Trophoblast cell (in vitro differentiated cells and primary cell): ENCODE data around the gene RXFP3.
"Not testable (repeated sequence)": the region's sequence is repeated elsewhere in the genome, so short reads cannot be mapped to it uniquely, and the experiment has no call there.

ENCODE experiments used
- DNase-seq, 2 donors: peaks; one replicate each; pipeline ENCODE4 v3.0.0-alpha.2; 2016
- H2AFZ ChIP-seq: 2 replicates; pipeline ENCODE4 v1.6.1; 2013; ENCODE audit warnings: low read length, moderate library complexity, mild to moderate bottlenecking; ENCODE audit not compliant: insufficient read depth, poor library complexity
- H2AK5ac ChIP-seq: 2 replicates; pipeline ENCODE4 v1.6.1; 2013; ENCODE audit warnings: mild to moderate bottlenecking, low read length
- H2BK120ac ChIP-seq: 2 replicates; pipeline ENCODE4 v1.6.1; 2013; ENCODE audit warnings: low read length, mild to moderate bottlenecking, moderate library complexity; ENCODE audit not compliant: insufficient read depth, poor library complexity
- H2BK12ac ChIP-seq: 2 replicates; pipeline ENCODE4 v1.6.1; 2013; ENCODE audit warnings: mild to moderate bottlenecking, low read length, moderate library complexity
- H2BK5ac ChIP-seq: 2 replicates; pipeline ENCODE4 v1.6.1; 2013; ENCODE audit warnings: low read length, low read depth, moderate library complexity, mild to moderate bottlenecking; ENCODE audit not compliant: poor library complexity
- H3K14ac ChIP-seq: 2 replicates; pipeline ENCODE4 v1.6.1; 2013; ENCODE audit warnings: mild to moderate bottlenecking, low read length
- H3K18ac ChIP-seq: 2 replicates; pipeline ENCODE4 v1.6.1; 2013; ENCODE audit warnings: mild to moderate bottlenecking, low read length
- H3K23ac ChIP-seq: 2 replicates; pipeline ENCODE4 v1.6.1; 2013; ENCODE audit warnings: low read length
- H3K27ac ChIP-seq: 2 replicates; pipeline ENCODE4 v1.5.1; 2013; ENCODE audit warnings: low read depth, mild to moderate bottlenecking, inconsistent platforms, low read length, moderate library complexity
- H3K27me3 ChIP-seq: 2 replicates; pipeline ENCODE4 v1.6.1; 2013; ENCODE audit warnings: inconsistent platforms, mild to moderate bottlenecking, low read length, moderate library complexity; ENCODE audit not compliant: insufficient read depth
- H3K36me3 ChIP-seq, 2 experiments: 1 replicate in 1 of 2; 2 replicates in 1 of 2; pipeline ENCODE4 v1.6.1; 2013; ENCODE audit warnings: low read length in 2 of 2, mild to moderate bottlenecking in 2 of 2, moderate library complexity in 1 of 2; ENCODE audit not compliant: insufficient read depth in 2 of 2, control insufficient read depth in 1 of 2
- H3K4ac ChIP-seq: 2 replicates; pipeline ENCODE4 v1.6.1; 2013; ENCODE audit warnings: low read depth, mild to moderate bottlenecking, low read length, moderate library complexity
- H3K4me1 ChIP-seq, 2 experiments: 1 replicate in 1 of 2; 2 replicates in 1 of 2; pipeline ENCODE4 v1.6.1; 2013; ENCODE audit warnings: low read length in 2 of 2, mild to moderate bottlenecking in 2 of 2, moderate library complexity in 1 of 2; ENCODE audit not compliant: insufficient read depth in 2 of 2, control insufficient read depth in 1 of 2
- H3K4me2 ChIP-seq: 2 replicates; pipeline ENCODE4 v1.6.1; 2013; ENCODE audit warnings: inconsistent platforms, mild to moderate bottlenecking, low read length, moderate library complexity
- H3K4me3 ChIP-seq: 2 replicates; pipeline ENCODE4 v1.5.1; 2013; ENCODE audit warnings: mild to moderate bottlenecking, low read depth, low read length, inconsistent platforms
- H3K79me1 ChIP-seq: one replicate; pipeline ENCODE4 v1.6.1; 2013; ENCODE audit warnings: low read length
- H3K79me2 ChIP-seq: 2 replicates; pipeline ENCODE4 v1.6.1; 2013; ENCODE audit warnings: low read length, mild to moderate bottlenecking; ENCODE audit not compliant: control insufficient read depth, insufficient read depth, poor library complexity
- H3K9ac ChIP-seq: 2 replicates; pipeline ENCODE4 v1.6.1; 2013; ENCODE audit warnings: mild to moderate bottlenecking, low read length
- H3K9me3 ChIP-seq: 2 replicates; pipeline ENCODE4 v1.6.1; 2013; ENCODE audit warnings: low read depth, mild to moderate bottlenecking, control low read depth, inconsistent platforms, low read length; ENCODE audit not compliant: insufficient read depth
- H4K12ac ChIP-seq: 2 replicates; pipeline ENCODE4 v1.6.1; 2013; ENCODE audit warnings: low read depth, mild to moderate bottlenecking, low read length, moderate library complexity
- H4K8ac ChIP-seq: 2 replicates; pipeline ENCODE4 v1.6.1; 2013; ENCODE audit warnings: low read depth, mild to moderate bottlenecking, low read length, moderate library complexity
- H4K91ac ChIP-seq: one replicate; pipeline ENCODE4 v1.6.1; 2013; ENCODE audit warnings: low read depth, mild to moderate bottlenecking, low read length, moderate library complexity
- WGBS: extraction: QIAGEN DNeasy Blood & Tissue Kit; methylation state at CpG from one replicate; pipeline ENCODE4 v1.1.7; 2013; ENCODE audit warnings: missing lambda C conversion rate; ENCODE audit not compliant: insufficient read length, insufficient coverage; ENCODE audit errors: extremely low coverage; 5-methylcytosine and 5-hydroxymethylcytosine counted together

RXFP3 gene

DNA sequence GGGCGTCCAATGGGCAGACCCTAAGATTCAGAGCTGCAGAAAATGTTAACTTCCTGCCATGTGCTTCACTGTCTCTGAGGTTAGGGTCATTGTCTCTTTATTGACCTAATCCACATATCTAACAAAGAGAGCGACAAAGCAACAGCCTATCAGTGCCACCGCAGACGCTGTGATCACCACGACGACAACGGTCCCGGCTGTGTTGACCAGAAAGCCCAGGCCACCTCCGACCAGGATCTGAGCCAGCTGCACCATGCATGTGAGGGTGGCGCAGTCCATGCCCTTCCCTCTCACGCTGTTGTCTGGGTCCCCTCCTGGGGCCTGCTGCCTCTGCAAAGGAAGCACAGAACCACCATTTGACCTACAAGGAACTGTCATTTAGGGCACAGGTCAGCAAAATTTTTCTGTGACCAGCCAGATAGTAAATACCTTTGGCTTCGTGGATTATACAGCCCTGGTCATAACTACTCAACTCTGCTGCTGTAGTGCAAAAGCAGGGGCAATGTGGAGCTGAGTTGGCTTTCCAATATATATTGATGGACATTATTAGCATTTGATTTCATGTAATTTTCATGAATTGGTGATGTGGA, 8.5 kb downstream of the RXFP3 start:
- Histone ChIP-seq H3K18ac (no peak overlapping the region), H3K9me3 (peaks cover 2% of the 10 kb centered on the region), H3K4me2 (no peak overlapping the region), H2BK120ac (no peak overlapping the region), H3K36me3 (no peaks in the 10 kb centered on the region), H4K91ac (no peak overlapping the region), H2AFZ (no peak overlapping the region), H2BK12ac (no peak overlapping the region), H3K4me3 (peak overlapping the region; percentile 25), H3K4ac (no peak overlapping the region), H3K79me2 (no peaks in the 10 kb centered on the region), H4K12ac (no peak overlapping the region), H3K4me1 (no peaks in the 10 kb centered on the region), H4K8ac (no peak overlapping the region), H3K9ac (no peak overlapping the region), H3K79me1 (no peaks in the 10 kb centered on the region), H2BK5ac (no peak overlapping the region), H3K27me3 (no peaks in the 10 kb centered on the region), H3K27ac (no peak overlapping the region), H2AK5ac (no peak overlapping the region), H3K23ac (no peak overlapping the region), H3K14ac (no peak overlapping the region)
- no CpG with 5 or more reads among the region's 12 CpGs for whole genome bisulfite sequencing
- no peak for DNase-seq

GRCh38 chr5:33952175-33952574, 16.0 kb downstream of the RXFP3 start:
- H3K27me3 ChIP-seq, DNase-seq, H3K4ac ChIP-seq, H4K12ac ChIP-seq, H3K9me3 ChIP-seq, H3K9ac ChIP-seq, H2AK5ac ChIP-seq, H2BK5ac ChIP-seq, H3K36me3 ChIP-seq, H3K79me2 ChIP-seq, H2AFZ ChIP-seq, H2BK12ac ChIP-seq, H3K27ac ChIP-seq, H3K4me1 ChIP-seq, H3K4me2 ChIP-seq, H3K79me1 ChIP-seq, H2BK120ac ChIP-seq, H3K14ac ChIP-seq, H4K91ac ChIP-seq, H3K4me3 ChIP-seq, H3K18ac ChIP-seq, H4K8ac ChIP-seq, H3K23ac ChIP-seq: not testable (repeated sequence)
- no CpG with 5 or more reads among the region's 5 CpGs for WGBS

- no CpG with 5 or more reads among the region's 2 CpGs for WGBS
Observed at GRCh38 chr5:33957577-33958150, 21.5 kb downstream of the RXFP3 start.

GRCh38 chr5:33958176-33958575, 22.0 kb downstream of the RXFP3 start:
- no peak overlapping the region for H2AK5ac ChIP-seq
- H4K91ac ChIP-seq = no peak overlapping the region
- H3K4me2 ChIP-seq = no peak overlapping the region
- H3K23ac ChIP-seq = no peak overlapping the region
- H3K27me3 ChIP-seq = no peaks in the 10 kb centered on the region
- H4K8ac ChIP-seq = no peak overlapping the region
- H3K18ac ChIP-seq = no peak overlapping the region
- H3K4ac ChIP-seq = no peak overlapping the region
- H3K9me3 ChIP-seq = peaks cover 4% of the 10 kb centered on the region
- H2BK12ac ChIP-seq = no peak overlapping the region
- H2BK120ac ChIP-seq = no peak overlapping the region
- no peak overlapping the region for H3K14ac ChIP-seq
- no CpG with 5 or more reads among the region's 2 CpGs for WGBS
- no peak overlapping the region for H2BK5ac ChIP-seq
- no peak for DNase-seq
- H2AFZ ChIP-seq = no peak overlapping the region
- no peak overlapping the region for H3K27ac ChIP-seq
- H3K79me1 ChIP-seq = no peaks in the 10 kb centered on the region
- no peak overlapping the region for H3K4me3 ChIP-seq
- no peaks in the 10 kb centered on the region for H3K36me3 ChIP-seq
- no peak overlapping the region for H3K9ac ChIP-seq
- no peak overlapping the region for H4K12ac ChIP-seq
- H3K4me1 ChIP-seq = no peaks in the 10 kb centered on the region
- no peaks in the 10 kb centered on the region for H3K79me2 ChIP-seq

More at GRCh38 chr5:33957577-33958150, 21.5 kb downstream of the RXFP3 start:
- Histone ChIP-seq H2AFZ (no peak overlapping the region), H3K4ac (no peak overlapping the region), H3K23ac (no peak overlapping the region), H4K91ac (no peak overlapping the region), H3K79me2 (no peaks in the 10 kb centered on the region), H3K4me1 (no peaks in the 10 kb centered on the region), H2BK5ac (no peak overlapping the region), H2BK120ac (no peak overlapping the region), H3K9me3 (peaks cover 4% of the 10 kb centered on the region), H4K8ac (no peak overlapping the region), H2AK5ac (no peak overlapping the region), H3K36me3 (no peaks in the 10 kb centered on the region), H3K27ac (no peak overlapping the region), H3K18ac (no peak overlapping the region), H2BK12ac (no peak overlapping the region), H3K14ac (no peak overlapping the region), H4K12ac (no peak overlapping the region), H3K4me2 (no peak overlapping the region), H3K9ac (no peak overlapping the region), H3K79me1 (no peaks in the 10 kb centered on the region), H3K4me3 (no peak overlapping the region), H3K27me3 (no peaks in the 10 kb centered on the region)
- no peak for DNase-seq
